Caco-2 (cell line): ENCODE measurements around the gene CLIP3. TPM values are rescaled to one million over a fixed set of nuclear protein-coding genes. Genes with fewer than 3 reads are reported as not detected.

Source experiments
- BruUV-seq: library from RNA; stranded (reverse); fragments of 400-500 nt; replicated peaks from 2 replicates; lab custom pipeline; 2021; lab: Mats Ljungman, UMichigan
- CTCF ChIA-PET: fragments of 300-600 bp; sonication (Branson Sonifier 250); formaldehyde crosslinking; loops from one replicate; lab custom pipeline; 2022; ENCODE audit warnings: antibody characterized with exemption; lab: Charles Lee
- POLR2A ChIA-PET: fragments of 300-600 bp; sonication (Branson Sonifier 250); formaldehyde crosslinking; loops from one replicate; lab custom pipeline; 2022; ENCODE audit warnings: antibody characterized with exemption; lab: Charles Lee
- DNase-seq, 2 experiments: peaks; one replicate each; pipeline versions ENCODE4 v3.0.0 to v3.0.0-alpha.2; 2020 to 2022
- H3K27me3 ChIP-seq: replicated peaks from 2 replicates; pipeline ENCODE4 v1.6.0; 2011; ENCODE audit warnings: low read length; ENCODE audit not compliant: control insufficient read depth, insufficient read depth
- H3K36me3 ChIP-seq: 2 replicates; pipeline ENCODE4 v1.5.1; 2011; ENCODE audit warnings: low read length; ENCODE audit not compliant: control insufficient read depth, insufficient read depth
- H3K4me1 ChIP-seq: fragments of 250-450 bp; sonication (Bioruptor Pico); 2 replicates; pipeline ENCODE4 v1.5.1; 2020; ENCODE audit warnings: mild to moderate bottlenecking
- H3K4me3 ChIP-seq: 2 replicates; pipeline ENCODE4 v1.5.1; 2011; ENCODE audit warnings: low read depth, mild to moderate bottlenecking, control low read depth, low read length
- H3K9me3 ChIP-seq: fragments of 250-450 bp; sonication (Bioruptor Pico); 2 replicates; pipeline ENCODE4 v1.5.1; 2020; ENCODE audit warnings: mild to moderate bottlenecking, moderate library complexity
- H3K27ac Mint-ChIP-seq: one replicate; pipeline ENCODE4 v1.8.0; 2022; ENCODE audit warnings: mixed read lengths; ENCODE audit not compliant: unreplicated experiment
- H3K27me3 Mint-ChIP-seq: one replicate; pipeline ENCODE4 v1.8.0; 2022; ENCODE audit warnings: mixed read lengths; ENCODE audit not compliant: insufficient read depth, unreplicated experiment
- H3K36me3 Mint-ChIP-seq: one replicate; pipeline ENCODE4 v1.8.0; 2022; ENCODE audit warnings: mild to moderate bottlenecking, mixed read lengths; ENCODE audit not compliant: insufficient read depth, unreplicated experiment
- H3K4me1 Mint-ChIP-seq: one replicate; pipeline ENCODE4 v1.8.0; 2022; ENCODE audit warnings: low read depth, mixed read lengths; ENCODE audit not compliant: unreplicated experiment
- H3K4me3 Mint-ChIP-seq: one replicate; pipeline ENCODE4 v1.8.0; 2022; ENCODE audit warnings: mild to moderate bottlenecking, moderate library complexity, mixed read lengths; ENCODE audit not compliant: unreplicated experiment
- H3K9me3 Mint-ChIP-seq: one replicate; pipeline ENCODE4 v1.8.0; 2022; ENCODE audit warnings: mixed read lengths; ENCODE audit not compliant: unreplicated experiment
- intact Hi-C: fragments of 100-400 bp; cut with micrococcal nuclease; formaldehyde crosslinking; loops from one replicate; pipeline ENCODE4 v1.10.0; 2022; ENCODE audit not compliant: unreplicated experiment
- total RNA-seq: library from RNA; stranded (reverse); gene quantifications from 2 replicates; pipeline ENCODE4 v1.2.3, GENCODE V29; 2022
- TF ChIP-seq, protein P1 (sequence below), 2 experiments: fragments of 200-600 bp in 1 of 2; IDR thresholded peaks; 1 replicate in 1 of 2; 2 replicates in 1 of 2; pipeline versions ENCODE4 v1.5.1 to v1.8.0; 2011 to 2022; ENCODE audit warnings: antibody characterized with exemption in 1 of 2, control low read depth in 1 of 2, inconsistent platforms in 1 of 2, low read depth in 1 of 2, low read length in 1 of 2, mild to moderate bottlenecking in 1 of 2, moderate library complexity in 1 of 2; ENCODE audit not compliant: insufficient read depth in 1 of 2, severe bottlenecking in 1 of 2, unreplicated experiment in 1 of 2

CLIP3 gene
- total RNA-seq, 1 experiment from 2014 or later = 1.7 TPM

DNA sequence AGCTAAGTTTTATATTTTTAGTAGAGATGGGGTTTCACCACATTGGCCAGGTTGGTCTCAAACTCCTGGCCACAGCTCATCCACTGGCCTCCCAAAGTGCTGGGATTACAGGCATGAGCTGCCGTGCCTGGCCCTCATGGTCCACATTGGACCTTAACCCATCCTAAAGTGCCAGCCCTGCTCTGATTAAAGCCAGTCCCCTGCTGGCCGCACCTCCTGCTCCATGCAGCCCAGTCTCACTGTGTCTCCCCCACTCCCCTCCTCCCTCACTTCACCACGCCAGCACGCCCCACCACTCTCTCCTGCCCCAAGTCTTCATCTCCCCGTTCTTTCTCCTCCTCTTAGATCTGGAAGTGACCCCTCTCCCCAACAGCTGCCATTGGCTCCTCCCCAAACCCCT lies 54.4 kb downstream of the CLIP3 start:
- Mint-ChIP-seq H3K27me3 (peaks cover 13% of the 10 kb centered on the region), H3K4me3 (no peak overlapping the region), H3K36me3 (no peaks in the 10 kb centered on the region), H3K4me1 (no peaks in the 10 kb centered on the region), H3K27ac (no peak overlapping the region), H3K9me3 (no peaks in the 10 kb centered on the region)
- no TSS peak for BruUV-seq
- DNase-seq = no peak
- intact Hi-C loops = no loop called here
- ChIA-PET CTCF (interaction anchor here (0.6 kb wide), 1 partner anchor 260 kb away, joined by 3 read pairs; no protein-coding TSS in a partner anchor), POLR2A (no interaction called here)
- Histone ChIP-seq H3K27me3 (no peaks in the 10 kb centered on the region), H3K36me3 (no peaks in the 10 kb centered on the region), H3K4me3 (no peak overlapping the region), H3K4me1 (no peaks in the 10 kb centered on the region), H3K9me3 (no peaks in the 10 kb centered on the region)
- TF ChIP-seq, protein P1, sequence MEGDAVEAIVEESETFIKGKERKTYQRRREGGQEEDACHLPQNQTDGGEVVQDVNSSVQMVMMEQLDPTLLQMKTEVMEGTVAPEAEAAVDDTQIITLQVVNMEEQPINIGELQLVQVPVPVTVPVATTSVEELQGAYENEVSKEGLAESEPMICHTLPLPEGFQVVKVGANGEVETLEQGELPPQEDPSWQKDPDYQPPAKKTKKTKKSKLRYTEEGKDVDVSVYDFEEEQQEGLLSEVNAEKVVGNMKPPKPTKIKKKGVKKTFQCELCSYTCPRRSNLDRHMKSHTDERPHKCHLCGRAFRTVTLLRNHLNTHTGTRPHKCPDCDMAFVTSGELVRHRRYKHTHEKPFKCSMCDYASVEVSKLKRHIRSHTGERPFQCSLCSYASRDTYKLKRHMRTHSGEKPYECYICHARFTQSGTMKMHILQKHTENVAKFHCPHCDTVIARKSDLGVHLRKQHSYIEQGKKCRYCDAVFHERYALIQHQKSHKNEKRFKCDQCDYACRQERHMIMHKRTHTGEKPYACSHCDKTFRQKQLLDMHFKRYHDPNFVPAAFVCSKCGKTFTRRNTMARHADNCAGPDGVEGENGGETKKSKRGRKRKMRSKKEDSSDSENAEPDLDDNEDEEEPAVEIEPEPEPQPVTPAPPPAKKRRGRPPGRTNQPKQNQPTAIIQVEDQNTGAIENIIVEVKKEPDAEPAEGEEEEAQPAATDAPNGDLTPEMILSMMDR (IDR thresholded peaks at IDR 0.05; ENCODE audit: insufficient read depth in 1 of 2, low read depth in 1 of 2, low read length in 1 of 2, severe bottlenecking in 1 of 2, unreplicated experiment in 1 of 2) = no peak

DNA sequence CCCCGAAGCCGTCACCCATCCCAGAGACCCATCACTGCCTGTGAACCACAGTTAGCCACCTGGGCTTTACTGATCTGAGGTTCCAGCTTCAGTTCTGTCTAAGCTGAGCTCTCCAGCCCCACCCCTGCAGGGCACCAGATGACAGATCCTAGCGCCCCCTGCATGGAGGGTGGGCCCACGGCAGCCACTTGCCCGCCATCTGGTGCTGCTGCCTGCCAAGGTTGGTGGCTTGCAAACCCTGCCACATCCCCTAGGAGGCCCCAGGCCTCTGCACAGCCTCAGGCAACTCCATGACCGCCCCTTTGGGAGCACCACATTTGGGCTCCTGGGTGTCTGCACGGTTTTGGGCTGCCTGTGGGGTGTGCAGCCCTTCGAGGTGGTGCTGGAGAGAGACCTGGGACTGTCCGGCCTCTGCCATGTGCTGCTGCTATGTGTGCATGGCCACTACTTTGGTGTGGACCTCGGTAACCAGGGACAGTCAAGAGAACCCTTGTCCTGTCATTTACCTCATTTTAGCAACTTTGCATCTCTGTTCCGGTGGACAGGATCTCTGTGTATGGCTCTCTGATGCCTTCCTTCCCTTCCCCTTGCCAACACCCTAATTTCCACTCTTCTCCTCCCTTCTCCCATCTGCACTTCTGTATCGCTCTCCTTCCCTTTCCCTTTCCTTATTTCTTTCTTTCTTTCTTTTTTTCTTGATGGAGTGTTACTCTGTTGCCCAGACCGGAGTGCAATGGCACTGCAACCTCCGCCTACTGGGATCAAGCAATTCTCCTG lies 55.0 kb downstream of the CLIP3 start:
- ChIA-PET POLR2A (no interaction called here), CTCF (no interaction called here)
- Histone ChIP-seq H3K9me3 (no peaks in the 10 kb centered on the region), H3K4me3 (no peak overlapping the region), H3K4me1 (no peaks in the 10 kb centered on the region), H3K36me3 (no peaks in the 10 kb centered on the region), H3K27me3 (no peaks in the 10 kb centered on the region)
- Mint-ChIP-seq H3K4me1 (no peaks in the 10 kb centered on the region), H3K36me3 (no peaks in the 10 kb centered on the region), H3K4me3 (no peak overlapping the region), H3K27ac (no peak overlapping the region), H3K9me3 (no peaks in the 10 kb centered on the region), H3K27me3 (peaks cover 14% of the 10 kb centered on the region)
- BruUV-seq = no TSS peak
- peak in 1 of 2 experiments; percentile 47 for DNase-seq
- intact Hi-C loops = no loop called here
- TF ChIP-seq, protein P1 (IDR thresholded peaks at IDR 0.05; ENCODE audit: insufficient read depth in 1 of 2, low read depth in 1 of 2, low read length in 1 of 2, severe bottlenecking in 1 of 2, unreplicated experiment in 1 of 2) = peak in 1 of 2 experiments; percentile 14

DNA sequence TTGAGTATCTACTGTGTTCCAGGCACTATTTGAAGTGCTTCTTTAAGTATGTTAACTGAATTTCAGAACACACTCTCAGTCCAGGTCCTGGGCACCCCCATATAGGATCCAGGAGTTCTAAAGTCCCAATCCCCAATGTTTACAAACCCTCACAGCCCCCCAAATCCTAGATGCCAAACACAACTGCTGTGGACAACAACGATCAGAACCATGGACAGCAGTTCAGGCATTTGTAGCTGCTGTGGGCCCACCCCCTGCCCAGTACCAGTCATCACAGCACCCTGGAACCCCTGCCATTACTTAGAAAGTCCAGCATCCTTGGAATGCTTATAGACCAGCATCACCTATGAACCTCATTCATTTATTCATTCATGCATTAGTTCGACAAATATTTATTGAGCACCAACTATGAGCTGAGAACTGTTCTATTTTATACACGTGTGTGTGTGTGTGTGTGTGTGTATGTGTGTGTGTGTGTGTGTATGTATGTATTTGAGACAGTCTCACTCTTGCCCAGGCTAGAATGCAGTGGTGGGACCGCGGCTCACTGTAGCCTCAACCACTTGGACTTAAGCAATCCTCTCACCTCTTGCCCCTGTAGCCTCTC lies 57.0 kb downstream of the CLIP3 start:
- Histone ChIP-seq H3K4me3 (no peak overlapping the region), H3K36me3 (no peaks in the 10 kb centered on the region), H3K27me3 (no peaks in the 10 kb centered on the region), H3K4me1 (no peaks in the 10 kb centered on the region), H3K9me3 (no peaks in the 10 kb centered on the region)
- Mint-ChIP-seq H3K9me3 (no peaks in the 10 kb centered on the region), H3K27ac (no peak overlapping the region), H3K4me3 (no peak overlapping the region), H3K27me3 (peaks cover 11% of the 10 kb centered on the region), H3K36me3 (no peaks in the 10 kb centered on the region), H3K4me1 (no peaks in the 10 kb centered on the region)
- intact Hi-C loops = loop anchor here (1.0 kb wide), 1 partner anchor 147 kb away; no protein-coding TSS in a partner anchor
- TF ChIP-seq, protein P1 (IDR thresholded peaks at IDR 0.05; ENCODE audit: insufficient read depth in 1 of 2, low read depth in 1 of 2, low read length in 1 of 2, severe bottlenecking in 1 of 2, unreplicated experiment in 1 of 2) = no peak
- DNase-seq = peak in 1 of 2 experiments; percentile 46
- ChIA-PET POLR2A (no interaction called here), CTCF (no interaction called here)
- BruUV-seq = no TSS peak
